ENCODE measurements around the gene COMMD3. TPM values are rescaled to one million over a fixed set of nuclear protein-coding genes. Genes with fewer than 3 reads are reported as not detected.

COMMD3 gene
- total RNA-seq, 1 experiment from 2014 or later: 2.6 TPM

- CTCF ChIA-PET: no interaction called here
- no peaks in the 10 kb centered on the region for H3K4me1 Mint-ChIP-seq
- no peaks in the 10 kb centered on the region for H3K27me3 Mint-ChIP-seq (ENCODE audit: low read depth)
- no peak for TF ChIP-seq ZNF317 (CRISPR knock-in tag; IDR thresholded peaks at IDR 0.05; ENCODE audit: borderline replicate concordance, low read depth)
- TF ChIP-seq ZNF121 (CRISPR knock-in tag; IDR thresholded peaks at IDR 0.05): no peak
- TF ChIP-seq ZNF281 (CRISPR knock-in tag; IDR thresholded peaks at IDR 0.05): no peak
- peaks cover 5% of the 10 kb centered on the region; the same call in 1 of the 2 replicates for H3K9me3 Mint-ChIP-seq
- no peak overlapping the region for H3K27ac Mint-ChIP-seq
- H3K4me3 Mint-ChIP-seq: no peak overlapping the region
- POLR2A ChIA-PET: no interaction called here
- ATAC-seq (no peak), DNase-seq (ENCODE audit: low spot score) (no peak)
- H3K36me3 Mint-ChIP-seq: no peaks in the 10 kb centered on the region
These were observed 21.5 kb upstream of the COMMD3 start for GRCh38 chr10:22294694-22295093.

GRCh38 chr10:22301193-22301592 is 15.0 kb upstream of the COMMD3 start:
- H3K4me3 Mint-ChIP-seq: no peak overlapping the region
- ATAC-seq (peak; percentile 64), DNase-seq (ENCODE audit: low spot score) (no peak)
- no peaks in the 10 kb centered on the region for H3K27me3 Mint-ChIP-seq (ENCODE audit: low read depth)
- ChIA-PET POLR2A (no interaction called here), CTCF (no interaction called here)
- H3K4me1 Mint-ChIP-seq: no peaks in the 10 kb centered on the region
- no peak overlapping the region for H3K27ac Mint-ChIP-seq
- H3K9me3 Mint-ChIP-seq: peaks cover 11% of the 10 kb centered on the region
- TF ChIP-seq FOXP4 (CRISPR knock-in tag; IDR thresholded peaks at IDR 0.05): no peak
- TF ChIP-seq ZSCAN18 (CRISPR knock-in tag; IDR thresholded peaks at IDR 0.05): no peak
- no peak for TF ChIP-seq ATF3 (CRISPR knock-in tag; conservative IDR thresholded peaks at IDR 0.05)
- TF ChIP-seq ATF1 (CRISPR knock-in tag; IDR thresholded peaks at IDR 0.05): no peak
- no peak for TF ChIP-seq IRF2 (CRISPR knock-in tag; IDR thresholded peaks at IDR 0.05; ENCODE audit: borderline replicate concordance, low read depth)
- TF ChIP-seq RELA (CRISPR knock-in tag; IDR thresholded peaks at IDR 0.05; ENCODE audit: borderline replicate concordance): no peak
- TF ChIP-seq ERG (CRISPR knock-in tag; IDR thresholded peaks at IDR 0.05): no peak
- no peak for TF ChIP-seq ZBTB43 (CRISPR knock-in tag; IDR thresholded peaks at IDR 0.05)
- no peak for TF ChIP-seq PREB (CRISPR knock-in tag; IDR thresholded peaks at IDR 0.05; ENCODE audit: borderline replicate concordance)
- no peak for TF ChIP-seq NFATC4 (CRISPR knock-in tag; IDR thresholded peaks at IDR 0.05)
- TF ChIP-seq ZNF317 (CRISPR knock-in tag; IDR thresholded peaks at IDR 0.05; ENCODE audit: borderline replicate concordance, low read depth): no peak
- TF ChIP-seq MXD4 (CRISPR knock-in tag; IDR thresholded peaks at IDR 0.05; ENCODE audit: borderline replicate concordance): no peak
- no peak for TF ChIP-seq ZNF232 (CRISPR knock-in tag; IDR thresholded peaks at IDR 0.05)
- TF ChIP-seq ESRRA (CRISPR knock-in tag; IDR thresholded peaks at IDR 0.05; ENCODE audit: borderline replicate concordance): no peak
- no peak for TF ChIP-seq GABPB1 (CRISPR knock-in tag; IDR thresholded peaks at IDR 0.05)
- TF ChIP-seq ZNF281 (CRISPR knock-in tag; IDR thresholded peaks at IDR 0.05): no peak
- no peaks in the 10 kb centered on the region for H3K36me3 Mint-ChIP-seq
